IMR-90 (cell line): ENCODE results near the gene RPTOR. TPM values are rescaled to one million over a fixed set of nuclear protein-coding genes. Genes with fewer than 3 reads are reported as not detected.

Experiments used
- ATAC-seq: fragments of 200-7000 bp; cut with Tn5 transposase; 2 replicates; pipeline ENCODE4 v1.9.1; 2020; ENCODE audit warnings: low read depth, mild to moderate bottlenecking, moderate library complexity
- BruUV-seq: library from RNA; stranded (reverse); fragments of 400-500 nt; replicated peaks from 2 replicates; lab custom pipeline; 2021; lab: Mats Ljungman, UMichigan
- CTCF ChIA-PET: fragments of 300-600 bp; formaldehyde crosslinking; extraction: SDS; loops from one replicate; lab custom pipeline; 2021; ENCODE audit warnings: antibody characterized with exemption; lab: Yijun Ruan, JAX
- POLR2A ChIA-PET: fragments of 300-600 bp; sonication (Branson Sonifier 250); formaldehyde crosslinking; loops from one replicate; lab custom pipeline; 2022; ENCODE audit warnings: antibody characterized with exemption; ENCODE audit not compliant: unreplicated experiment; lab: Charles Lee
- DNase-seq: peaks from one replicate; pipeline ENCODE4 v3.0.0; 2013
- H2AFZ ChIP-seq: replicated peaks from 2 replicates; pipeline ENCODE3; 2013; ENCODE audit warnings: low read length, mild to moderate bottlenecking; ENCODE audit not compliant: poor library complexity
- H2AK5ac ChIP-seq: 2 replicates; pipeline ENCODE4 v1.6.1; 2013; ENCODE audit warnings: low read depth, low read length, inconsistent platforms
- H2AK9ac ChIP-seq: replicated peaks from 2 replicates; pipeline ENCODE3; 2013; ENCODE audit warnings: mild to moderate bottlenecking, low read depth, low read length, moderate library complexity; ENCODE audit not compliant: poor library complexity
- H2BK120ac ChIP-seq: 2 replicates; pipeline ENCODE4 v1.6.1; 2013; ENCODE audit warnings: low read depth, low read length, inconsistent platforms
- H2BK15ac ChIP-seq: 3 replicates; pipeline ENCODE4 v1.6.1; 2013; ENCODE audit warnings: low read depth, low read length, inconsistent platforms
- H2BK20ac ChIP-seq: 2 replicates; pipeline ENCODE4 v1.6.1; 2013; ENCODE audit warnings: low read depth, mild to moderate bottlenecking, inconsistent platforms, low read length, moderate library complexity
- H2BK5ac ChIP-seq: 2 replicates; pipeline ENCODE4 v1.6.1; 2013; ENCODE audit warnings: mild to moderate bottlenecking, low read depth, low read length, inconsistent platforms; ENCODE audit not compliant: poor library complexity, severe bottlenecking
- H3K14ac ChIP-seq: replicated peaks from 2 replicates; pipeline ENCODE4 v1.6.1; 2013; ENCODE audit warnings: low read depth, low read length, inconsistent platforms
- H3K18ac ChIP-seq: 2 replicates; pipeline ENCODE4 v1.6.1; 2013; ENCODE audit warnings: low read depth, low read length, control low read depth
- H3K23ac ChIP-seq: 2 replicates; pipeline ENCODE4 v1.6.1; 2013; ENCODE audit warnings: low read depth, low read length, inconsistent platforms
- H3K27ac ChIP-seq: 2 replicates; pipeline ENCODE4 v1.5.1; 2013; ENCODE audit warnings: mild to moderate bottlenecking, control low read depth, low read length; ENCODE audit not compliant: insufficient read depth
- H3K27me3 ChIP-seq: 2 replicates; pipeline ENCODE4 v1.6.1; 2013; ENCODE audit warnings: low read length; ENCODE audit not compliant: control insufficient read depth, insufficient read depth
- H3K36me3 ChIP-seq: 2 replicates; pipeline ENCODE4 v1.6.1; 2013; ENCODE audit warnings: low read length, mixed read lengths; ENCODE audit not compliant: control insufficient read depth, insufficient read depth
- H3K4ac ChIP-seq: 2 replicates; pipeline ENCODE4 v1.6.1; 2013; ENCODE audit warnings: low read depth, low read length, inconsistent platforms
- H3K4me1 ChIP-seq: 2 replicates; pipeline ENCODE4 v1.6.1; 2013; ENCODE audit warnings: low read length, mixed read lengths; ENCODE audit not compliant: control insufficient read depth, insufficient read depth
- H3K4me2 ChIP-seq: 2 replicates; pipeline ENCODE4 v1.6.1; 2013; ENCODE audit warnings: low read depth, mild to moderate bottlenecking, control low read depth, low read length, moderate library complexity
- H3K4me3 ChIP-seq: 2 replicates; pipeline ENCODE4 v1.5.1; 2013; ENCODE audit warnings: low read depth, mild to moderate bottlenecking, control low read depth, low read length, moderate library complexity; ENCODE audit not compliant: insufficient read depth
- H3K56ac ChIP-seq: 2 replicates; pipeline ENCODE4 v1.6.1; 2013; ENCODE audit warnings: low read length, inconsistent platforms; ENCODE audit not compliant: insufficient read depth; ENCODE audit errors: extremely low read depth
- H3K79me1 ChIP-seq, 2 experiments: 2 replicates each; pipeline ENCODE4 v1.6.1; 2013; ENCODE audit warnings: low read length in 2 of 2, inconsistent platforms in 1 of 2, low read depth in 1 of 2
- H3K9ac ChIP-seq: 2 replicates; pipeline ENCODE4 v1.6.1; 2013; ENCODE audit warnings: low read depth, low read length, control low read depth
- H3K9me1 ChIP-seq: 2 replicates; pipeline ENCODE4 v1.6.1; 2013; ENCODE audit warnings: low read length, inconsistent platforms; ENCODE audit not compliant: insufficient read depth
- H3K9me3 ChIP-seq: 2 replicates; pipeline ENCODE4 v1.6.1; 2013; ENCODE audit warnings: low read length; ENCODE audit not compliant: control insufficient read depth, insufficient read depth
- H4K20me1 ChIP-seq: 2 replicates; pipeline ENCODE4 v1.6.1; 2013; ENCODE audit warnings: low read length, inconsistent platforms; ENCODE audit not compliant: insufficient read depth
- H4K5ac ChIP-seq: 2 replicates; pipeline ENCODE4 v1.6.1; 2013; ENCODE audit warnings: mild to moderate bottlenecking, low read depth, low read length, control low read depth
- H4K8ac ChIP-seq, 2 experiments: 2 replicates each; pipeline ENCODE4 v1.6.1; 2013; ENCODE audit warnings: low read depth in 2 of 2, low read length in 2 of 2, control low read depth in 1 of 2, inconsistent platforms in 1 of 2
- H4K91ac ChIP-seq: 2 replicates; pipeline ENCODE4 v1.6.1; 2013; ENCODE audit warnings: low read depth, low read length, inconsistent platforms; ENCODE audit not compliant: insufficient read depth
- BHLHE40 ChIP-seq: fragments of 150-350 bp; IDR thresholded peaks from 2 replicates; pipeline ENCODE4 v1.6.1; 2016; ENCODE audit warnings: mild to moderate bottlenecking, low read depth, low read length
- CEBPB ChIP-seq: IDR thresholded peaks from 2 replicates; pipeline ENCODE4 v1.6.1; 2012; ENCODE audit warnings: low read depth, low read length, improper control_type of control experiment
- CHD1 ChIP-seq: IDR thresholded peaks from 2 replicates; pipeline ENCODE4 v1.6.1; 2012; ENCODE audit warnings: low read depth, low read length, improper control_type of control experiment
- FOS ChIP-seq: fragments of 150-350 bp; IDR thresholded peaks from 2 replicates; pipeline ENCODE4 v1.6.1; 2016; ENCODE audit warnings: low read depth, low read length
- POLR2A ChIP-seq: IDR thresholded peaks from 2 replicates; pipeline ENCODE4 v1.6.1; 2012; ENCODE audit warnings: mild to moderate bottlenecking, low read depth, low read length
- RAD21 ChIP-seq: IDR thresholded peaks from 2 replicates; pipeline ENCODE4 v1.6.1; 2012; ENCODE audit warnings: low read length, improper control_type of control experiment
- RFX5 ChIP-seq: IDR thresholded peaks from 2 replicates; pipeline ENCODE4 v1.8.0; 2012; ENCODE audit warnings: low read depth, mild to moderate bottlenecking, low read length, moderate library complexity
- SMC3 ChIP-seq: fragments of 150-350 bp; IDR thresholded peaks from 2 replicates; pipeline ENCODE4 v1.6.1; 2016; ENCODE audit warnings: low read depth, mild to moderate bottlenecking, antibody characterized with exemption, low read length, moderate library complexity
- WGBS, 2 experiments: methylation state at CpG; one replicate each; pipeline versions ENCODE4 v1.1.5 to v1.1.7; 2013; ENCODE audit warnings: missing lambda C conversion rate in 2 of 2; ENCODE audit not compliant: insufficient read length in 1 of 2; ENCODE audit errors: extremely low coverage in 2 of 2; 5-methylcytosine and 5-hydroxymethylcytosine counted together
- dilution Hi-C: fragments of 300-500 bp; cut with HindIII; formaldehyde crosslinking; loops from one replicate; pipeline ENCODE4 v1.14.3; 2018; ENCODE audit warnings: low sequenced_read_pairs; ENCODE audit not compliant: unreplicated experiment
- in situ Hi-C: fragments of 300-500 bp; cut with MboI; formaldehyde crosslinking; loops from 3 replicates; pipeline ENCODE4 v1.14.3; 2019; ENCODE audit warnings: low sequenced_read_pairs, inconsistent platforms, mixed read lengths
- intact Hi-C: fragments of 100-400 bp; cut with micrococcal nuclease; formaldehyde crosslinking; loops from 2 replicates; pipeline ENCODE4 v1.10.0; 2022
- polyA plus RNA-seq, 3 experiments: library from polyadenylated mRNA; depleted of rRNA; stranded (reverse); fragments of >200 nt; gene quantifications; 2 replicates each; pipeline ENCODE4 v1.2.3, GENCODE V29; 2012; ENCODE audit warnings: low replicate concordance in 1 of 3
- total RNA-seq: library from RNA; depleted of rRNA; stranded (reverse); fragments of >200 nt; gene quantifications from 2 replicates; pipeline ENCODE4 v1.2.3, GENCODE V29; 2012
- TF ChIP-seq, protein P1 (sequence below): fragments of 150-350 bp; IDR thresholded peaks from 2 replicates; pipeline ENCODE4 v1.6.1; 2017; ENCODE audit warnings: mild to moderate bottlenecking, antibody characterized with exemption, low read length, low read depth

Gene RPTOR
- total and polyA plus RNA-seq, 2 of the 4 experiments (the other 2 are of a cell fraction) = 10.8 to 14.7 TPM

DNA sequence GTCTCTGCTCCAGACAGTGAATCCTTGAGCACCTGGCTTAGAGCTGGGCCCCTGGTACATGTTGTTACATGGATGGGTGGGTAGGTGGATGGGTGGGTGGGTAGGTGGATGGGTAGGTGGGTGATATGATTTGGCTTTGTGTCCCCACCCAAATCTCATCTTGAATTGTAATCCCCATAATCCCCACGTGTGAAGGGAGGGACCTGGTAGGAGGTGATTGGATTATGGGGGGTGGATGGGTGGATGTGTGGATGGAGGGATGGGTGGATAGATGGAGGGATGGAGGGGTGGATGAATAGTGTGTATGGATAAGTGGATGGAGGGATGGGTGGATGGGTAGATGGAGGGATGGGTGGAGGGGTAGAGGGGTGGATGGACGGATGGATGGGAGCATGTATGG, 41.6 kb upstream of the RPTOR start:
- H3K9me3 ChIP-seq = no peaks in the 10 kb centered on the region
- no peak overlapping the region for H4K5ac ChIP-seq
- H2AFZ ChIP-seq = no peak overlapping the region
- H3K9me1 ChIP-seq = peaks cover 13% of the 10 kb centered on the region
- ATAC-seq (no peak), DNase-seq (no peak)
- ChIA-PET POLR2A (no interaction called here), CTCF (no interaction called here)
- no peak overlapping the region for H3K23ac ChIP-seq
- peak overlapping the region; percentile 84 for H2AK5ac ChIP-seq
- in situ Hi-C loops = no loop called here
- H3K27me3 ChIP-seq = no peaks in the 10 kb centered on the region
- H3K4me1 ChIP-seq = peaks cover 18% of the 10 kb centered on the region
- H2AK9ac ChIP-seq = no peak overlapping the region
- H3K56ac ChIP-seq = no peak overlapping the region
- H3K27ac ChIP-seq = no peak overlapping the region; the same call in 1 of the 2 replicates
- no peak overlapping the region for H3K9ac ChIP-seq
- H3K79me1 ChIP-seq = 0 out of 4 replicates have a peak, but pooled peaks cover 0 to 5% of the 10 kb centered on the region in 2 experiments
- intact Hi-C loops = no loop called here
- no TSS peak for BruUV-seq
- no peak overlapping the region for H3K14ac ChIP-seq
- no peaks in the 10 kb centered on the region for H3K36me3 ChIP-seq
- H4K20me1 ChIP-seq = no peaks in the 10 kb centered on the region
- TF ChIP-seq CHD1 (no peak), RFX5 (no peak), FOS (no peak), RAD21 (no peak), BHLHE40 (no peak), CEBPB (no peak), POLR2A (no peak), SMC3 (no peak)
- TF ChIP-seq, protein P1, sequence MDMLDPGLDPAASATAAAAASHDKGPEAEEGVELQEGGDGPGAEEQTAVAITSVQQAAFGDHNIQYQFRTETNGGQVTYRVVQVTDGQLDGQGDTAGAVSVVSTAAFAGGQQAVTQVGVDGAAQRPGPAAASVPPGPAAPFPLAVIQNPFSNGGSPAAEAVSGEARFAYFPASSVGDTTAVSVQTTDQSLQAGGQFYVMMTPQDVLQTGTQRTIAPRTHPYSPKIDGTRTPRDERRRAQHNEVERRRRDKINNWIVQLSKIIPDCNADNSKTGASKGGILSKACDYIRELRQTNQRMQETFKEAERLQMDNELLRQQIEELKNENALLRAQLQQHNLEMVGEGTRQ = no peak
- no peak overlapping the region for H3K4me3 ChIP-seq
- H4K91ac ChIP-seq = peak overlapping the region; percentile 71; the same call in 1 of the 2 replicates
- H2BK120ac ChIP-seq = peak overlapping the region; percentile 76; the same call in 1 of the 2 replicates
- H3K4me2 ChIP-seq = no peak overlapping the region
- peak overlapping the region in 1 of 2 experiments; percentile 35; a peak in 1 of 4 replicates for H4K8ac ChIP-seq
- peak overlapping the region; percentile 81 for H2BK5ac ChIP-seq
- peak overlapping the region; percentile 29; the same call in 1 of the 2 replicates for H3K18ac ChIP-seq
- H2BK20ac ChIP-seq = peak overlapping the region; percentile 72; the same call in 1 of the 2 replicates
- WGBS, 2 experiments = 67% methylated on average over 1 of the region's 2 CpGs; no CpG with 5 or more reads in 1 of the 2 experiments
- H2BK15ac ChIP-seq = no peak overlapping the region
- H3K4ac ChIP-seq = peak overlapping the region; percentile 5
- dilution Hi-C loops = no loop called here
